ENCODE measurements around the gene SCIN.

GRCh38 chr7:12539681-12540080 lies 30.8 kb upstream of the SCIN start:
- TF ChIP-seq, protein P1, sequence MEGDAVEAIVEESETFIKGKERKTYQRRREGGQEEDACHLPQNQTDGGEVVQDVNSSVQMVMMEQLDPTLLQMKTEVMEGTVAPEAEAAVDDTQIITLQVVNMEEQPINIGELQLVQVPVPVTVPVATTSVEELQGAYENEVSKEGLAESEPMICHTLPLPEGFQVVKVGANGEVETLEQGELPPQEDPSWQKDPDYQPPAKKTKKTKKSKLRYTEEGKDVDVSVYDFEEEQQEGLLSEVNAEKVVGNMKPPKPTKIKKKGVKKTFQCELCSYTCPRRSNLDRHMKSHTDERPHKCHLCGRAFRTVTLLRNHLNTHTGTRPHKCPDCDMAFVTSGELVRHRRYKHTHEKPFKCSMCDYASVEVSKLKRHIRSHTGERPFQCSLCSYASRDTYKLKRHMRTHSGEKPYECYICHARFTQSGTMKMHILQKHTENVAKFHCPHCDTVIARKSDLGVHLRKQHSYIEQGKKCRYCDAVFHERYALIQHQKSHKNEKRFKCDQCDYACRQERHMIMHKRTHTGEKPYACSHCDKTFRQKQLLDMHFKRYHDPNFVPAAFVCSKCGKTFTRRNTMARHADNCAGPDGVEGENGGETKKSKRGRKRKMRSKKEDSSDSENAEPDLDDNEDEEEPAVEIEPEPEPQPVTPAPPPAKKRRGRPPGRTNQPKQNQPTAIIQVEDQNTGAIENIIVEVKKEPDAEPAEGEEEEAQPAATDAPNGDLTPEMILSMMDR (conservative IDR thresholded peaks at IDR 0.05; ENCODE audit: low read depth, low read length), result no peak
- TF ChIP-seq EZH2 (IDR thresholded peaks at IDR 0.05; ENCODE audit: borderline replicate concordance, low read depth, low read length, poor library complexity, severe bottlenecking), result no peak

Data from A673 (cell line).